Measurements from ENCODE around the gene ATXN1. TPM values are rescaled to one million over a fixed set of nuclear protein-coding genes. Genes with fewer than 3 reads are reported as not detected.

ATXN1 gene
- total and polyA plus RNA-seq, 2 of the 8 experiments (the other 6 are each of a cell fraction or from before 2014, with no cell fraction given): 1.6 to 4.0 TPM

GRCh38 chr6:16739329-16739801 lies 21.9 kb downstream of the ATXN1 start:
- Histone ChIP-seq H3K27me3 (replicated peaks in 1 of 4; ENCODE audit: control insufficient read depth in 3 of 4, extremely low read depth in 1 of 4, insufficient read depth in 3 of 4, low read length in 3 of 4) (no peaks in the 10 kb centered on the region), H2BK20ac (ENCODE audit: low read length) (no peak overlapping the region), H2BK15ac (ENCODE audit: low read length) (no peak overlapping the region), H4K91ac (replicated peaks; ENCODE audit: insufficient read length, low read length) (no peak overlapping the region), H2AFZ (ENCODE audit: low read length) (no peak overlapping the region), H3K4ac (replicated peaks; ENCODE audit: insufficient read length, low read depth, low read length) (no peak overlapping the region), H3K18ac (ENCODE audit: extremely low read depth, low read length) (no peak overlapping the region), H3K23me2 (ENCODE audit: low read depth, low read length) (no peaks in the 10 kb centered on the region), H3K9me3 (ENCODE audit: insufficient read depth in 2 of 2, low read depth in 1 of 2, low read length in 1 of 2) (no peaks in the 10 kb centered on the region), H3K9ac (replicated peaks in 1 of 4; ENCODE audit: extremely low read depth in 1 of 4, low read depth in 3 of 4, low read length in 3 of 4) (no peak overlapping the region), H3K79me2 (ENCODE audit: control insufficient read depth in 1 of 2, insufficient read depth in 2 of 2, low read length in 2 of 2) (no peaks in the 10 kb centered on the region), H3K36me3 (ENCODE audit: control insufficient read depth in 2 of 4, insufficient read depth in 4 of 4, low read length in 3 of 4) (no peaks in the 10 kb centered on the region), H3K4me1 (replicated peaks in 1 of 4; ENCODE audit: control insufficient read depth in 3 of 4, insufficient read depth in 4 of 4, low read length in 3 of 4) (no peaks in the 10 kb centered on the region; a peak in 1 of 7 replicates), H3K79me1 (ENCODE audit: low read depth, low read length) (no peaks in the 10 kb centered on the region), H4K20me1 (replicated peaks in 1 of 2; ENCODE audit: control insufficient read depth in 1 of 2, insufficient read depth in 2 of 2, low read length in 2 of 2) (no peaks in the 10 kb centered on the region), H4K5ac (ENCODE audit: insufficient read length, low read depth, low read length) (no peak overlapping the region), H3K23ac (ENCODE audit: insufficient read length) (no peak overlapping the region), H2BK12ac (ENCODE audit: low read depth, low read length) (no peak overlapping the region), H4K8ac (ENCODE audit: extremely low read depth, insufficient read depth, low read length) (no peak overlapping the region), H3K4me2 (ENCODE audit: insufficient read depth in 1 of 2, low read depth in 2 of 2, low read length in 2 of 2) (no peak overlapping the region), H2BK120ac (replicated peaks; ENCODE audit: low read depth, low read length) (no peak overlapping the region), H3K56ac (replicated peaks; ENCODE audit: insufficient read length, low read depth, low read length) (no peak overlapping the region), H3K4me3 (ENCODE audit: extremely low read depth in 1 of 4, insufficient read depth in 2 of 4, low read depth in 3 of 4, low read length in 4 of 4) (no peak overlapping the region), H3K14ac (ENCODE audit: insufficient read length) (no peak overlapping the region), H2AK5ac (ENCODE audit: low read depth, low read length) (no peak overlapping the region), H2BK5ac (ENCODE audit: low read depth, low read length) (no peak overlapping the region), H3K27ac (ENCODE audit: low read depth, low read length) (no peak overlapping the region)
- no peak for FAIRE-seq
- TF ChIP-seq RFX5 (IDR thresholded peaks at IDR 0.05; ENCODE audit: borderline replicate concordance, low read depth, low read length) (no peak), SP2 (IDR thresholded peaks at IDR 0.05; ENCODE audit: low read length) (no peak), CTCF (IDR thresholded peaks at IDR 0.05; ENCODE audit: control extremely low read depth in 1 of 3, insufficient read depth in 1 of 3, low read depth in 1 of 3, low read length in 3 of 3) (peak in 2 of 3 experiments; percentile 12 to 19; a peak in 2 of 4 replicates), RAD21 (IDR thresholded peaks at IDR 0.05 in 1 of 2, conservative IDR thresholded peaks at IDR 0.05 in 1 of 2; ENCODE audit: low read depth in 2 of 2, low read length in 2 of 2) (peak; percentile 42 to 63), POLR2A (IDR thresholded peaks at IDR 0.05; ENCODE audit: control extremely low read depth in 1 of 2, low read depth in 2 of 2, low read length in 2 of 2) (no peak), SIX5 (IDR thresholded peaks at IDR 0.05; ENCODE audit: low read depth, low read length) (no peak), NANOG (IDR thresholded peaks at IDR 0.05; ENCODE audit: insufficient read depth, low read depth, low read length, poor library complexity, severe bottlenecking) (no peak), SIN3A (conservative IDR thresholded peaks at IDR 0.05 in 1 of 2, IDR thresholded peaks at IDR 0.05 in 1 of 2; ENCODE audit: low read depth in 1 of 2, low read length in 2 of 2) (no peak)
- 91% methylated on average over 7 of the region's 7 CpGs; no CpG with 5 or more reads in 1 of the 2 experiments for WGBS, 2 experiments (ENCODE audit: extremely low coverage in 1 of 2, insufficient coverage in 1 of 2, insufficient read length in 1 of 2, insufficient replicate concordance in 2 of 2, low coverage in 1 of 2, low lambda C conversion rate in 2 of 2, missing lambda C conversion rate in 1 of 2)
- ChIA-PET POLR2A (ENCODE audit: partially characterized antibody) (interaction anchor here (1.1 to 1.3 kb wide), 2 partner anchors 11 to 24 kb away, joined by 3 read pairs; no protein-coding TSS in a partner anchor), CTCF (ENCODE audit: partially characterized antibody) (interaction anchor here (0.7 to 2.0 kb wide), 15 partner anchors 10 to 349 kb away, joined by 3 to 9 read pairs (median 5); no protein-coding TSS in a partner anchor)
- no peak for DNase-seq (ENCODE audit: low read depth in 1 of 2, low spot score in 2 of 2)
